Stimulated activated CD8-positive, alpha-beta memory T cell treated with anti-CD3 and anti-CD28 coated beads, Interleukin-12 subunit alpha, Interleukin-12 subunit beta, amount 100 ng/mL, for 24 hours (primary cell): Measurements from ENCODE around the gene TRIM29.

Experiments used
- DNase-seq: peaks from one replicate; pipeline ENCODE4 v3.0.0-alpha.2; 2020; ENCODE audit errors: extremely low read depth

TRIM29 gene

GRCh38 chr11:120062561-120062930 is 75.4 kb downstream of the TRIM29 start:
- DNase-seq, result no peak

DNA sequence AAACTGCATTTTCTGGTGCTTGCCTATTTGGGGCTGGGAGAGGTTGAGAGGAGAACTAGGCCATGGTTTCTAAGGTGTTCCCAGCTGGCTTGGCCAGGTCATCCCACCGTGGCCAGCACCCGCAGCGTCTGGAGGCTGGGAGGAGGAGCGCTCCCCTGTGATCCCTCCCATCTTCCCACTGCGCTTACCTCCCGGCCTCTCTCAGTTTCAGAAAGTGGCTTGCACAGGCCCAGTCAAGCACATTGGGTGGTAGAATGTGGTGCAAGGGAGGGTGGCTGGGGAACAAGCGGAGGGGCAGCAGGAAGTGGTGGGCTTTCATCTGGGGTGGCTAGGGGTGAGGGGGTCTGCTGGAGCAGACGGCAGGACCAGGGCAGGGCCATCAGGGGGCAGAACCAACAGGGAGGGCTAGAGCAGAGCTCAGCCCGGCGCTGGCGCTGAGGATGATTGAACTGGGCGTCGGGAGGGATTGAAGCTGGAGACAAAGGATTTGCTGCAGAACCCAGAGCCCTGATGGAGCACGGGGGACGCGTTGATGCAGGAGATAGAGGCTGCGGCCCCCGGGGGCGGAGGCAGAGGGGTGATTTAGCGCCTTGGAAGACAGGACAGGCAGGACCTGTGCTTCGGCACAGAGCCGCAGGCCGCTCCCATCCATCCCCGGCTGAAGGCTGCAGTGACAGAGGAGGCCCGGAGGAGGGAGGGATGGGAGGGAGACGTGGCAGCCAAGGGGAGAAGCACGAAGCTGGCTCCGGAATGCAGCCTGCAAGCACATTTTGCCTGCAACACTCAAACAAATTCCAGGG is 76.0 kb downstream of the TRIM29 start:
- DNase-seq, result no peak
